GM20431 (cell line): ENCODE results near the gene KNG1.
"Not testable (repeated sequence)": the region's sequence is repeated elsewhere in the genome, so short reads cannot be mapped to it uniquely, and the experiment has no call there.

Source experiments
- in situ Hi-C: fragments of 300-500 bp; cut with MseI, MboI; formaldehyde crosslinking; loops from one replicate; pipeline ENCODE4 v1.15.0; 2020; ENCODE audit warnings: low sequenced_read_pairs; ENCODE audit not compliant: unreplicated experiment

The KNG1 gene

DNA sequence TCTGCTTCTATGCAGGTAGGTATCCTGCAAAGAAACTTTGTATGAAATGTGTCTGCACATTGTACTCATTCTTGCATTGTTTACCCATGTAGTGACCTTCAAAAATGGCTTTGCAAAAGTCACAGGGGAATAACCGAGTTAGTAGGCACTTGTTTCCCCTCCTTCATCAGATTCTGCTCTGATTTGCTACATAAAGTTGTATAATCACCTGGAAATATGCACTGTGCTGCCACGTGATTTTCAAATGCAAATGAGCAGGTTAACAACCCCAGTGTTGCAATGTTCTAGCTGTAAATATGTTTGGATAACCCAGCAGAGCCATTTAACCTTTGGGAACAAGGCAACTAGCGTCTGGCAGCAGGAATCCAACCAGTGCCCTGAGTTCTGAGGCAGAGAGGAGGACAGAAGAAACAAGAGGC, at the start of gene KNG1:
TSS of gene KNG1 (plus strand) at position 321 of the 419 bp plus-strand sequence. CDS start 184 bp downstream, outside the sequence.
- in situ Hi-C loops: no loop called here

DNA sequence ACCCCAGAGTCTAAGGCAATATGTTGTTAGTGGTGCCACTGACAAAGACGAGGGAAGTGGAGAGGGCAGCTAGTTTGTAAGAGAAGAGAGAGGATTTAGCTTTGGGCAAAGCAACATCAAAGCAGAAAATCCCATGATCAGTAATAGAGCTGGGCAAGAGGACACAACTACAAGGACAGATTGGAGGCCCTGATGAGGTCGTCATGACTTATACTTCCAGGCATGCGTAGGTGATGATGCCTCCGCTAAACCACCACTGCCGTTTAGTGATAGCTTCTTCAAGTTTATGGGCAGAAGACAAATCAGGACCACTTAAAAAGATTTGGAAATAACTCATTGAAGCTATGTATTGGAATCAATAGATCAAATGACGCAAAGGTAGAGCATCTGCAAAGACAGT, 48.7 kb upstream of the KNG1 start:
- in situ Hi-C loops: no loop called here

DNA sequence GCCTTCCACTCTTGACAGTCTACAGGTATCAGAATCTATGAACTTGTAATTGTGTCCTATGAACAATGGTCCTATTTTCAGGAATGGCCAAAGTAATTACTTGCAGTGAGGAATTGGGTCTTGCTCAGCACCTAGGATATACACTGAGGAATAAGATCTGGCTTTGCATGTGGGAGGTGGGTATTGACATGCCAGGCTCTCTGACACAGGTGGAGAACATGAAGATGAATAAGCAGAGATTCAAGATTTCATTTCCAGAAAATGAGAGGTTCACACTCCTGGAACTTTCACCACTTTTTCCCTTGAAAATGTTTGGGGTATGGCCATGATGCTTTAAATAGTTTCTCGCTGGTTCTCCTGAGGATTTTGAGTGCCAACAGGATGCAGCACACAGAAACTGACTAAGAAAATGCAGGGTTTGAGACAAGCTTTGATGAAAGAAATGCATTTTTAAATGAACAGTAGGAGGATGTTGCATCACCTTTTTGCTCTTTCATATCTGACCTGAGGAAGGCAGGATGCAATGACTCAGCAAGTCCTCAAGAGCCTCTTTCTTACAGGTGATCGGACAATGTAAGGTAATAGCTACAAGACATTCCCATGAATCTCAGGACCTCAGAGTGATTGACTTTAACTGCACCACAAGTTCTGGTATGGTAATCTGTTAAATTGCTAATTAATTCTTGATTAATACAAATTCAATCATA, 47.6 kb upstream of the KNG1 start:
- in situ Hi-C loops: no loop called here

DNA sequence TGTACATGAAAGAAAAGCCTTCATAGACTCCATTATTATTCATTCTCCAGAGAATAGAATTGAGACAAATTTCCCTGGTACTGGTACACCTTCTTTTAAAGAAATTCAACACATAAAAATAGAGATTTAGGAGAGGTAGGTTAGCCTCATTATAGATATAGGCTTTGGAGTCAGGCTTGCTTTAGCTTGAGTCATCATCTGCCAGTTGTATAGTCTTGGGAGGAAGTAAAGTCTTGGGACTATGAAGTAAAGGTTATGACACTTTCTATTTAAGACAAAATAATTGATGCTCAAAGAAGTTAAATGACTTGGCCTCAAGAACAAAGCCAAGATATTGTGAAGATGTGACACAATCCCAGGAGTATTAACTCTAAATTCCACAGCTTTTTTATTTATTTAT, 47.0 kb upstream of the KNG1 start:
- in situ Hi-C loops: no loop called here

DNA sequence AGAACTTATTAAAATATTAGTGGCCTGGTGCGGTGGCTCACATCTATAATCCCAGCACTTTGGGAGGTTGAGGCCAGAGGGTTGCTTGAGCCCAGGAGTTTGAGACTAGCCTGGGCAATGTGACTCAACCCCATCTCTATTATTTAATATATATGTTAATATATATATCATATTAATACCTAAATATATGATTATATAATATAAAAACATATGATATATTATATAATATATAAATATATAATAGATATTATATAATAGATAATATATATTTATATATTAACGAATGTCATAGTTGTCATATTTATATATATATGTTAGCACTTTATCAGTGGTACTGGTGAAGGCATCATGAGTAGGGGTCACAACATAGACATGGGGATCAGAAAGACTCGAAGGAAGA, 46.1 kb upstream of the KNG1 start:
- in situ Hi-C loops: no loop called here

DNA sequence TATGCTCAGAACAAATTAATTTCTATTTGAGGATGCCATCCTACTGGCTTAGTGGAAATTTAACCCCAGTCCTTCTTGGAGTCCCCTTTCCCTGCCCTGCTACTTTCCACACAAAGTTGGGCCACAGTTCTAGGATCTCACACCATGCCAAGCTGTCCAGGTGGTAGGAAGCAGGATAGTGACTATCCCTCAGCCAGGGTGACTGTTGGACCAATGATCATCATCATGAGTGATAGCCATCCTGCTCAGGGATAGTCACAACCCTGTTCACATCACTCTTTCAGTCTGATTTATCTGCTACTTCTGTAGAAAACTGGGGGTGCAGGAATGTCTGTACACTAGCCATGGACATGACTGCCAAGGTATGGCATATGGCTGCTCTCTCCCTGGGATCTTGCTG, 38.6 kb upstream of the KNG1 start:
- in situ Hi-C loops: no loop called here

DNA sequence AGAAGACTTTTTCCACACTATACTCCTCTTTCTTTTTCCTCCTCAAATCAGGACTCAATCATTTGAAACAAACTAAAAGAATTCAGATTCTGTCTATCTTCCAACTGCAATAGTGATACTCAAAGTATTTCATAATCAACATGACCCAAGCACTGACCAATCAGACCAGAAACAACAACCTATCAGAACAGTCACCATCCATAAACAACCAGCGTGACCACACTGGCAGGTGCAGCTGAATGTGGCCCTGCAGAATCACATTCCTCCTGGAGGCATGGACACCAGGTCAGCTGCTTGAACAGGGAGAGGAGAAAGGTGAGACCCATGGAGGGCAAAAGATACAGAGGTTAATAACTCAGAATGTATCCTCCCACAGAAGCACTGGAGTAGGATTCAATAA, 38.0 kb upstream of the KNG1 start:
- in situ Hi-C loops: no loop called here

DNA sequence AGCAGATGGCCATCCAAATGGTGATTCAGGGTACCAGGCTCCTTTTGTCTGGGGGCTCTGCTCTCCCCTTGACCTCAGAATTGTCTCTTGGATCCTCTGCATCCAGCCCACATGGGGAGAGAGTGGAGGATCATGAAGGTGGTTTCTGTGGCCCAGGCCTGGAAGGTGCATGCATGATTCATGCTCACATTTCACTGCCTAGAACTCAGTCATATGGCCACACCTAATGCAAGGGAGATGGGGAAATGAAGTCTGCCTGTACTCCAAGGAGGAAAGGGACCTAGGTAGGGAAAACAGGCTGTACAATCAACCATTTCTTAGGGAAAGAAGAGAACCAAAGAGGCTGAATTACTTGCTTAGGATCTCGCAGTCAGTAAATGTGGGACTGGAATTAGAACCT, 36.3 kb upstream of the KNG1 start:
- in situ Hi-C loops: no loop called here

DNA sequence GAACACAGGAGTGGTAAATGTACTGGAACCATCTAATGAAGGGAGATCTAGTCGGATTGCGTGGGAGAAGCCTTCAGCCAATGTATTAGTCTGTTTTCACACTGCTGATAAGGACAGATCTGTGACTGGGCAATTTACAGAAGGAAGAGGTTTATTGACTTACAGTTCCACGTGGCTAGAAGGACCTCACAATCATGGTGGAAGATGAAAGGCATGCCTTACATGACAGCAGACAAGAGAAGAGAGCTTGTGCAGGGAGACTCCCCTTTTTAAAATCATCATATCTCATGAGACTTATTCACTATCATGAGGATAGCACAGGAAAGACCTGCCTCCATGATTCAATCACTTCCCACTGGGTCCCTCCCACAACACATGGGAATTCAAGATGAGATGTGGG, 34.3 kb upstream of the KNG1 start:
- in situ Hi-C loops: no loop called here

DNA sequence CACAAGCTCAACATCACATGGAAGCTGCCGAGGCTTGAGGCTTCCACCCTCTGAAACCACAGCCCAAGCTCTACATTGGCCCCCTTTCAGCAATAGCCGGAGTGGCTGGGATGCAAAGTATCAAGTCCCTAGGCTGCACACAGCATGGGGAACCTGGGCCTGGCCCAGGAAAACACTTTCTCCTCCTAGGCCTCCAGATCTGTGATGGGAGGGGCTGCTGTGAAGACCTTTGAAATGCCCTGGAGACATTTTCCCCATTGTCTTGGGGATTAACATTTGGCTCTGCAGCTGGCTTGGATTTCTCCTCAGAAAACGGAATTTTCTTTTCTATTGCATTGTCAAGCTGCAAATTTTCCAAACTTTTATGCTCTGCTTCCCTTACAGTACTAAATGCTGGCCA, 33.2 kb upstream of the KNG1 start:
- in situ Hi-C loops: no loop called here

DNA sequence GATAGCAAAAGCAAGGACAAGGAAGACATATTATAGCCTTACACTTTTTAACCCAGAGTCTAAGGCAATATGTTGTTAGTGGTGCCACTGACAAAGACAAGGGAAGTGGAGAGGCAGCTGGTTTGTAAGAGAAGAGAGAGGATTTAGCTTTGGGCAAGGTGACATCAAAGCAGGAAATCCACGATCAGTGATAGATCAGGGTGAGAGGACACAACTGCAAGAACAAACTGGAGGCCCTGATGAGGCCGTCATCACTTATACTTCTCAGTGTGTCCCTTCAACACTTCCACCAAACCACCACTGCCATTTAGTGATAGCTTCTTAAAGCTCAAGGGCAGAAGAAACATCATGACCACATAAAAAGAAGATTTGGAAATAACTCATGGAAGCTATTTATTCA, 30.7 kb upstream of the KNG1 start:
- in situ Hi-C loops: not testable (repeated sequence)

DNA sequence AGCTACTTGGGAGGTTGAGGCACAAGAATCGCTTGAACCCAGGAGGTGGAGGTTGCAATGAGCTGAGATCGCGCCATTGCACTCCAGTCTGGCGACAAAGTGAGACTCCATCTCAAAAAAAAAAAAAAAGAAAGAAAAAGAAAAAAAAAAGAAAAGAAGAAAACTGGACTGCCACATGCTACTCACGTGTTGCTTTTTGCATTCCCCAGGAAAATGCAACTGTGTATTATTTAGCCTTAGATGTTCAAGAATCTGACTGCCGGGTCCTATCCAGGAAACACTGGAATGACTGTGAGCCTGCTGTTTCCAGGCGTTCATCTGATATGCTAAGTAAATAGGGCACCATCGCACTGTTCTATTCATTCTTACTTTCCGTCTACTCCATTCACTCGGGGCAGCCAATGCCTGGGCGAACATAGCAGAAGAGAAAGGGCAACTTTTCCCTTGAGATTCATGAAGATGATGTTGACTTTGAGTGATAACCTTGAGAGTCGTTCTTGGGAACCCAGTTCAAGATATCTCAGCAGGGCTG, 30.0 kb upstream of the KNG1 start:
- in situ Hi-C loops: no loop called here

DNA sequence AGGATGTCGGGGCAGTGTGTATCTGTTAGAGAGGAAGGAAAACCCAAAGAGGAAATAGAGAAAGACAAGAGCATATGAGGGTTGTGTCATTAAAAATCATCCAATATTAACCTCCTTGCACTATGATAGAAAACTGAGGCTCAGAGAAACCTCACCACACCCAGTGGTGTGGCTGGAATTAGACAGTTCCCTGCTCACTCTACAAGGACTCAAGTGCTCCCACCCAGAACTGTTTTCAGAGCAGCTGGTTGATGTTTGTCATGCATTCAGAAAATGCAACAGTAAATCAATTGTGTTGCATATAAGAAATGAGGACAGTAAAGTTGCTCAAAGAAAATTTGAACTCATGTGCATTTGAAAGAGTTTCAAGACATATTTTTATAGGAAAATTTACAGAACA, 26.9 kb upstream of the KNG1 start:
- in situ Hi-C loops: not testable (repeated sequence)

DNA sequence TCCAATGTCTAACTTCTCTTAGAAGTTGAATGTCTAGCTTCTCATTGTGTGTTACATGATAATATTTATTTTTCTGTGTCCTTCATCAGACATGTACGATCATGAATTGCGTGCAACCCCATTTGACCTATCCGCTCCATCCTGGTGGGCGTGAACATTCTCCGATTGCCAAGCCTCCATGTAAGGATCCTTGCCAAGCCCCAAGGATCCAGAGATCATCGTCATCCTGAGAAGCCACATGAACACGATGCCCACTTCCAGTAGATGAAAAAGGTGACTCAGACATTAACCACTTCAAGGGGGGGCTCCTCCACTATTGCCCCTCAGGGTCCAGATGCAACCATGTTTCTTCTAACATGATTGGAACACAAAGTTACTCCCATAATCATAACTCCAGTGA, 25.5 kb upstream of the KNG1 start:
- in situ Hi-C loops: no loop called here

DNA sequence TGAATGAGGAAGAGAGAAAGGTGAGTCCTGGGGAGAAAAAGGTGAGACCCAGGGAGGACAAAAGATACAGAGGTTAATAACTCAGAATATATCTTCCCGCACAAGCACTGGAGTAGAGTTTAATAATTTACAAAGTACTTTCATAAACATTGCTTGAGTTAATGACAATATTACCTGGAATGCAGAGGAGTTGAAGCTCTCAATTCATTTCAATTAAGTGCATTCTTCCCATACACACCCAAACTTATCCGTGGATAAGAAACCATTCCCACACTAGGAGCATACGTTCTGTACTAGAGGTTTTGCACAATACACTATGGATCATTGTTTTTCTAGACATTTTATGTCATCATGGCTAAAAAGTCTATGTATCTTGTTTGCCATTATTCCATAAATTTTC, 23.3 kb upstream of the KNG1 start:
- in situ Hi-C loops: no loop called here

DNA sequence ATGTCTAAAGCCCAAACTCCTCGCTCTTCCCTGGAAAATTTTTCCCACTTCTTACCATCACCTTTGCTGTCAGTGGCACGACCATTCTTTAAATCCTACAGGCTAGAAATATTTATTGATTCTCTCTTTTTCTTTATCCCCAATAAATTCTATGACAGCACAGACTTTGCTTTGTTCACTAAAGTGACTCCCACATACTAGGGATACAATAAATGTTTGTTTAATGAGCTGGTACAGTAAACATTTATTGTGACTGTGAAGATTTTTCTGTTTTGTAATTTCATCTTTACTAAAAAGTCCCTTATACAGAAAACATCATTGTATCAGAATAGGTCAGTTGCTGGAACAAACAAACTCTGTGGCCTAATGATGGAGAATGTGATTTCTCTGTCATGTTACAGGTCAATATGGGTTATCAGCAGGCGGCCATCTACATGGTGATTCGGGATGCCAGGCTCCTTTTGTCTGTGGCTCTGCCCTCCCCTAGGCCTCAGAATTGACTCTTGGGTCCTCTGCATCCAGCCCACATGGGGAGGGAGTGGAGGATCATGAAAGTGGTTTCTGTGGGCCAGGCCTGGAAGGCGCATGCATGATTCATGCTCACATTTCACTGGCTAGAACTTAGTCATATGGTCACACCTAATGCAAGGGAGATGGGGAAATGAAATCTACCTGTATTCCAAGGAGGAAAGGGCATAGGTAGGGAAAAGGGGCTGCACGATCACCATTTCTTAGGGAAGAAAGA, 22.7 kb upstream of the KNG1 start:
- in situ Hi-C loops: no loop called here

DNA sequence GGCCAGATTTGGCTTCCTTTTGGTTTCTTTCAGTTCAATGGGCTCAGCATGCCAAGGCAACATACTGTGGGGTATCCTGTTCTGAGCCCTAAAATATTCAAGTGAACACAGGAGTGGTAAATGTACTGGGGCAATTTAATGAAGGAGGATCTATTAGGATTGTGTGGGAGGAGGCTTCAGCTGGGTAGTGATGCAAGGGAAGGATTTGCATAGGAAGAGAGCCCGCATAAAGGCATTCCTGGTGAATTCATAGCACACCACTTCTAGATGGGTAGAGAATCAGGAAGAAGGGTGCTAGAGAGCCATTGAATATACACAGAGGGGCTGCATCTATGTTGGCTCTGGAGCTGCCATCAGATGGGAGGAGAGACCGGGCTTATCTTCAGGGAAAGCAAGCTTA, 20.6 kb upstream of the KNG1 start:
- in situ Hi-C loops: no loop called here

DNA sequence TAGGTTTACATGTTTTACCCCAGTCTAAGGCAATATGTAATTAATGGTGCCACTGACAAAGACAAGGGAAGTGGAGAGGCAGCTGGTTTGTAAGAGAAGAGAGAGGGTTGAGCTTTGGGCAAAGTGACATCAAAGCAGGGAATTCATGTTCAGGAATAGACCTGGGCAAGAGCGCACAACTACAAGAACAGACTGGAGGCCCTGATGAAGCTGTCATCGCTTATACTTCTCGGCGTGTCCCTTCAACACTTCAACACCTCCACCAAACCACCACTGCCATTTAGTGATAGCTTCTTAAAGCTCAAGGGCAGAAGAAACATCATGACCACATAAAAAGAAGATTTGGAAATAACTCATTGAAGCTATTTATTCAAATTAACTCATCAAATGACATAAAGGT, 19.6 kb upstream of the KNG1 start:
- in situ Hi-C loops: no loop called here

DNA sequence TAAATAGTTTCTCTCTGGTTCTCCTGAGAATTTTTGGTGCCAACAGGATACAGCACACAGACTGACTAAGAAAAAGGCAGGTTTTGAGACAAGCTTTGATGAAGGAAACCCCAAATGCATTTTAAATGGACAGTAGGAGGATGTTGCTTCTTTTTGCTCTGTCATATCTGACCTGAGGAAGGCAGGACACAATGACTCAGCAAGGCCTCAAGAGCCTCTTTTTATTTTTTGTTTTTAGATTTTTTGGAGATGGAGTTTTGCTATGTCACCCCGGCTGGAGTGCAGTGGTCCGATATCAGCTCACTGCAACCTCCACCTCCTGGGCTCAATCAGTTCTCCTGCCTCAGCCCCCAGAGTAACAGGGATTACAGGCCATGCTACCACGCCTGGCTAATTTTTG, 16.9 kb upstream of the KNG1 start:
- in situ Hi-C loops: no loop called here

DNA sequence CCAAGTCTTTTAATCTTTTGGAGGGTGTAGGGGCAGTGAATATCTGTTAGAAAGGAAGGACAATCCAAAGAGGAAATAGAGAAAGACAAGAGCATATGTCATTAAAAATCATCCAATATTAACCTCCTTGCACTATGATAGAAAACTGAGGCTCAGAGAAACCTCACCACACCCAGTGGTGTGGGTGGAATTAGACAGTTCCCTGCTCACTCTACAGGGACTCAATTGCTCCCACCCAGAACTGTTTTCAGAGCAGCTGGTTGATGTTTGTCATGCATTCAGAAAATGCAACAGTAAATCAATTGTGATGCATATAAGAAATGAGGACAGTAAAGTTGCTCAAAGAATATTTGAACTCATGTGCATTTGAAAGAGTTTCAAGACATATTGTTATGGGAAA, 14.7 kb upstream of the KNG1 start:
- in situ Hi-C loops: not testable (repeated sequence)

DNA sequence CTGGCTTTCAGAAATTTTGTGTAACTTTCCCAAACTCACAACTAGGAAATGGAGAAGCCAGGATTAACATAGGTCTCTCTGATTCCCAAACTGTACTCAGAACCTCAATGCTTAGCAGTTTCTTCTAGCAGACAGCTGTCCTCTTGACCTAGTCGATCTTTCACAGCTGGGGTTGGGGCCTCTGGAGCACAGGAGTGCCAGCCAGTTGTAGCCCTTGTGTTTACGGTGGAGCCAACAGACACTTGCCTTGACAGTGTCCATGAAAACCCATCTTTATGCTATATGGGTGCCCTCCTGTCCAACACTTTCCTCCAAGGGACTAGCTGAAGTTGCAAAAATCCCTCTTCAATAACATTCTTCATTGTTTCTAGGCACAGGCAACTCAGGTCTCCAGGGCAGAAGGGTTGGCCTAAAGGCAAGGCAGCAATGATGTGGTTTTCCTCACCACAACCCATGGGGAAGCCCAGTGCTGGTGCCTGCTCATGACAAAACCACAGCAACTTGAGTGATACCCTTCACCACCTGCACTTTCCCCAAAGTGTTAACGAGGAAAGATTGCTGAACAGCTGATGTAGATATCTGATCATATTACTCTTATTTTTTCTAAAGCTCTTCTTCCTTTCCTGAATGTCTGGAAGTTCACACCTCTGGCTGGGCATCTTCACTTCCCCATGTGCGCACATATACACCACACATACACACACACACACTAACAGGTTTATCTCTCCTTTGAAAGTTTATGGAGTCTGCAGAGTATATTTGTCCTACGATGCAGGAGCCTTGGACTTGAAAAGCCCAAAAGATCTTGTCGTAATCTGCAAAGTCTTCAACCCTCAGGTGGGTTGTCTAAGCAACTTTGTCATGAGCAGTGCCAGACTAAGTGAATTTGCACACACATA, 11.0 kb upstream of the KNG1 start:
- in situ Hi-C loops: no loop called here
